Kidney epithelial cell (primary cell): Measurements from ENCODE around the gene ZNF692. TPM values are rescaled to one million over a fixed set of nuclear protein-coding genes. Genes with fewer than 3 reads are reported as not detected.

Experiments used
- DNase-seq: peaks from one replicate; pipeline ENCODE4 v3.0.0-alpha.2; 2010; ENCODE audit warnings: low read depth
- H3K27me3 ChIP-seq: 2 replicates; pipeline ENCODE4 v1.6.0; 2011; ENCODE audit warnings: low read length; ENCODE audit not compliant: control insufficient read depth, insufficient read depth
- H3K36me3 ChIP-seq: 2 replicates; pipeline ENCODE4 v1.5.1; 2011; ENCODE audit warnings: low read length; ENCODE audit not compliant: control insufficient read depth, insufficient read depth
- H3K4me3 ChIP-seq: 2 replicates; pipeline ENCODE4 v1.5.1; 2011; ENCODE audit warnings: low read depth, mild to moderate bottlenecking, control low read depth, low read length
- total RNA-seq: library from RNA; depleted of rRNA; stranded (reverse); fragments of >200 nt; gene quantifications from 2 replicates; pipeline ENCODE4 v1.2.3, GENCODE V29; 2015
- TF ChIP-seq, protein P1 (sequence below): IDR thresholded peaks from 2 replicates; pipeline ENCODE4 v1.5.1; 2011; ENCODE audit warnings: mild to moderate bottlenecking, moderate library complexity, low read length, control low read depth, inconsistent platforms; ENCODE audit not compliant: insufficient read depth, poor library complexity, severe bottlenecking

ZNF692 gene
- total RNA-seq, 1 donor from 2014 or later, result 20.4 TPM

DNA sequence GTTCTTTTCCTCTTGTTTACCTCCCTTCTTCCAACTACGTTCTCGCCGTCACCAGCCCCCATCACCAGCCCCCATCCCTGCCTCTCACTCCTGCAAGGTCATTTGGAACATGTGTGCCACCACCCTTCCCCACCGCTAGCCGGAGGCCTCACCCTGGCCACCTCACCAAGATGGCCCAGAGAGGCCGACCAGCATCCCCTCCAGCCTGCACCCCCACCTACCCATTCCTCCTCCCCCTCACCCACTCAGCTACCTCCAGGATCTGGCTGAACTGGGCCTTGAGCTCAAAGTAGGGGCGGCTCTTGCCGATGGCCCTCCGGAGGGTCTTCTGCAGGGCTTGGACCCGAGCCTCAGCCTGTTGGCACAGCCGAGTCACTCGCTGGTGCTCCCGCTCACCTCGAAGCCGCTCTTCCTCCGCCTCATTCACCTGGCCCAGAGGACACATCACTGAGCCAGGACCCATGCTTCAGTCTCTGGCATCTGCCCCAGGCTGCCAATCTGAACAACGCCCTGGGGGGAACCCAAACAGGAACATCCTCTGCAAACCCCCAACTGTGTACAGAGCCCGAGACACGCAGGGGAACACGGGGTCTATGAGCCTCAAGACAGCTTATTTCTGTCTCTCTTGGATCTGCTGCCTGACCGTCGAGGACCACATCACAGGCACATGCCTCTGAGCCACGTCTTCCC lies 46.0 kb downstream of the ZNF692 start:
- no peak for DNase-seq
- TF ChIP-seq, protein P1, sequence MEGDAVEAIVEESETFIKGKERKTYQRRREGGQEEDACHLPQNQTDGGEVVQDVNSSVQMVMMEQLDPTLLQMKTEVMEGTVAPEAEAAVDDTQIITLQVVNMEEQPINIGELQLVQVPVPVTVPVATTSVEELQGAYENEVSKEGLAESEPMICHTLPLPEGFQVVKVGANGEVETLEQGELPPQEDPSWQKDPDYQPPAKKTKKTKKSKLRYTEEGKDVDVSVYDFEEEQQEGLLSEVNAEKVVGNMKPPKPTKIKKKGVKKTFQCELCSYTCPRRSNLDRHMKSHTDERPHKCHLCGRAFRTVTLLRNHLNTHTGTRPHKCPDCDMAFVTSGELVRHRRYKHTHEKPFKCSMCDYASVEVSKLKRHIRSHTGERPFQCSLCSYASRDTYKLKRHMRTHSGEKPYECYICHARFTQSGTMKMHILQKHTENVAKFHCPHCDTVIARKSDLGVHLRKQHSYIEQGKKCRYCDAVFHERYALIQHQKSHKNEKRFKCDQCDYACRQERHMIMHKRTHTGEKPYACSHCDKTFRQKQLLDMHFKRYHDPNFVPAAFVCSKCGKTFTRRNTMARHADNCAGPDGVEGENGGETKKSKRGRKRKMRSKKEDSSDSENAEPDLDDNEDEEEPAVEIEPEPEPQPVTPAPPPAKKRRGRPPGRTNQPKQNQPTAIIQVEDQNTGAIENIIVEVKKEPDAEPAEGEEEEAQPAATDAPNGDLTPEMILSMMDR, result no peak
- Histone ChIP-seq H3K4me3 (no peak overlapping the region), H3K36me3 (no peaks in the 10 kb centered on the region), H3K27me3 (no peaks in the 10 kb centered on the region)

DNA sequence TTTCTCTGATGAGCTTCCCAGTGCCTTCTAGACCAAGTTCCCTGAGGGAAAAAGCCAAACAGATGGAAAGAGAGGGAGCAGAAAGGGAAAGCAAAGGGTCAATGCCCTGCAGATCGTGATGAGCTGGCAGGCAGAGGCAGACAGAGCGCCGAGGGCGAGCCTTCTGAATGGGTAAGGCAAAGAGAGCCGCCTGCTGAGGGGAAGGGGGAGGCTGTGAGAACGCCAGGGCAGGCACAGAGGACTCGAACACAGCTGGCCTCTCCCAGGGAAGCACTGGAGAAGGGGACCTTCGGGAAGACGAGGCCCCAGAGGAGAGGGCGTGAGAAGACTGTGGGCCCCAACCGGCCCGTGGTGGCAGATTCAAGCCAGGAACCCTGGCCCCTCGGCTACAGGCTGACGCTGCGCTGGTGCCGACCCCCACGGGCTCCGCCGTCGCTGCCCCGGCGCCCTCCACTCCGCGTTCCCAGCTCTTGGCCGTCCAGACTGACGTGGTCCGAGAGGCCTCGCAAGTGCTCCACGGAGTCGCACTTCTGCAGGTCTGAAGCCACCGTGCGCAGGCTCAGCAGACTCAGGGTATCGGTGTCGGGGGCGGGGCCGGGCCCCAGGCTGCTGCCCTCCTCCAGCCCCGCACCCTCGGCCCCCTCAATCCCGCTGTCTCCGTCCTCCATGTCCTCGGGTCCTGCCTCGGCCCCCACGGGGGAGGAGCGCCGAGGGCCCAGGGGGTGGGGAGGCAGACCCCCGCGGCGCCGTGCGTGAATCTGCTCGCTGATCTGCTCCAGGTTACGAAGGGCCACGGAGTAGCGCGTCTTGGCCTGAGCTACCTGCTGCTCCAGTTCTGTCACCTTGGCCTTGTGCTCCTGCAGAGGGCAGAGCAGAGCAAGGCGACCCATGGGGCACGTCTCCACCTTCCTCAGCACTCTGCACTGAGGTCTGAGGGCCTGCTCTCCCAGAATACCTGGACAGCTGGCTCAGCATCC lies 47.1 kb downstream of the ZNF692 start:
- Histone ChIP-seq H3K27me3 (no peaks in the 10 kb centered on the region), H3K36me3 (no peaks in the 10 kb centered on the region), H3K4me3 (no peak overlapping the region)
- TF ChIP-seq, protein P1, result no peak
- no peak for DNase-seq

DNA sequence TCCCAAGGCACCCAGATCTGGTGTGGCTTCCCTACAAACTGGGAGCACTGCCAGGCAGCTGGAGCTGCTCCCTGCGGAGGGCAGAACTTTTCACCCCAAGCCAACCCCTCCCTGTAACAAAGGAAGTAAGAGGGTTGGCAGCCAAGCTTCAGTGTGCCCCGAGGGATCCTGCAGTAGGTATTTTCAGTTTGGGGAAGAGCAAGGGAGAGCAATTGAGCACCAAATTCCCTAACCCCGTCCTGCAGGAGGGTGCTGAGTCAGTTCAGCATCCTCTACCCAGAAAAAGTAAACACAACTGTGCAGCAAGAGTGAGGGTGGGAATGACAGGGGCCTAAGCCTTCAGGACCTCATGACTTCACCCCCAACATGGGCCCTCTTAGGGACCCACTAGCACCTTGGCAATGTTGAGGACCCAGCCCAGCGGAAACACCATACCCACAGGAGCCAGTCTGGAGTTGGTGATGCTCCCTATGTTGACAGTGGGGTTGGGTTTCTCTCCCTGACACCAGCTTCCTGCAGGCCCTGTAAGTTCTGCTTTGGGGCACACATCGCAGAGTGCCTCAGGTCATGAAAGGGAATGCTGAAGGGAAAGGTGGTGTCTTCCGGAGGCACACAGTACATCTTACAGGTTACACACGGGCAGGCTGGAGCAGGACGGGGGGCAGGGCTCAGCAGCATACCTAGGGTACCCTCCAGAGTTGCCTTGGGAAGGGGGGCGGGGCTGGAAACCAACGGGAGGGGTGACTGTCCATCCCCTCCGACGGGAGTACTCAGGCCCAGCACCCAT lies 48.0 kb downstream of the ZNF692 start:
- Histone ChIP-seq H3K36me3 (no peaks in the 10 kb centered on the region), H3K27me3 (no peaks in the 10 kb centered on the region), H3K4me3 (no peak overlapping the region)
- TF ChIP-seq, protein P1, result no peak
- DNase-seq, result no peak

- TF ChIP-seq, protein P1, result no peak
- no peaks in the 10 kb centered on the region for H3K36me3 ChIP-seq
- DNase-seq, result no peak
- no peak overlapping the region for H3K4me3 ChIP-seq
- no peaks in the 10 kb centered on the region for H3K27me3 ChIP-seq
These were observed 48.7 kb downstream of the ZNF692 start for GRCh38 chr1:248810000-248810726.

GRCh38 chr1:248808876-248809275 lies 50.0 kb downstream of the ZNF692 start:
- Histone ChIP-seq H3K4me3 (no peak overlapping the region), H3K27me3 (no peaks in the 10 kb centered on the region), H3K36me3 (no peaks in the 10 kb centered on the region)
- no peak for DNase-seq
- TF ChIP-seq, protein P1, result no peak
